Stimulated activated CD4-positive, alpha-beta T cell treated with anti-CD3 and anti-CD28 coated beads, Interleukin-1b, Interleukin-23, amount 100 ng/mL, for 4 hours (primary cell): ENCODE results near the gene SPINK14.

Experiments used
- DNase-seq, 2 donors: peaks; one replicate each; pipeline ENCODE4 v3.0.0-alpha.2; 2020; ENCODE audit warnings: low read depth in 2 of 2

Gene SPINK14

GRCh38 chr5:148201151-148201550 is 32.8 kb downstream of the SPINK14 start:
- no peak for DNase-seq

DNA sequence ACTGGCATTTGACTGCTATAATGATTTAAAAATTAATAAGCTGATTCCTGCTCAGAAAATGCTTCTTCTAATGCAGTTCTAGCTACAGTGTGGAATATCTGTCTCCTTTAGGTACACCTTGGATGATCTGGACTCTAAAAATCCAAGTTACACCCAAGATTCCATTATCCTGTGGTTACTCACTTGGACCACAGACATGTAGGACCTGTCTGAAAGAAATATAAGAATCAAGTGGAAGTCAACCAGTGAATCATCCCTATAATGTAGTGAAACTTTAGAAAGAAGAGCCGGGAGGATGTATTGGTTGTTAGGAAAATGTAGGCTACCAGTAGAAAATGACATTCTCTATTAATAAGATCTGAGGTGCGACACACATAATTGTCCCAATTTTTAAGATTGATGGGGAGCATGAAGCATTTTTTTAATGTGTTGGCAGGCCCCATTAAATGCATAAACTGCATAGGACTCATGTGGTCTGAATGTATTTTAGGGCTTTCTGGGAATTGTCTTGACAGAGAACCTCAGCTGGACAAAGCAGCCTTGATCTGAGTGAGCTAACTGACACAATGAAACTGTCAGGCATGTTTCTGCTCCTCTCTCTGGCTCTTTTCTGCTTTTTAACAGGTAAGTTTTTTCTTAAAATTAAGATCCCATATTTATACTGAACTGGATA is 34.3 kb downstream of the SPINK14 start, which contains the start of gene SPINK6:
Gene SPINK6, plus strand, starts transcription at position 512 of the 673 bp plus-strand sequence. Its CDS starts 55 bp downstream, at position 567.
- no peak for DNase-seq

DNA sequence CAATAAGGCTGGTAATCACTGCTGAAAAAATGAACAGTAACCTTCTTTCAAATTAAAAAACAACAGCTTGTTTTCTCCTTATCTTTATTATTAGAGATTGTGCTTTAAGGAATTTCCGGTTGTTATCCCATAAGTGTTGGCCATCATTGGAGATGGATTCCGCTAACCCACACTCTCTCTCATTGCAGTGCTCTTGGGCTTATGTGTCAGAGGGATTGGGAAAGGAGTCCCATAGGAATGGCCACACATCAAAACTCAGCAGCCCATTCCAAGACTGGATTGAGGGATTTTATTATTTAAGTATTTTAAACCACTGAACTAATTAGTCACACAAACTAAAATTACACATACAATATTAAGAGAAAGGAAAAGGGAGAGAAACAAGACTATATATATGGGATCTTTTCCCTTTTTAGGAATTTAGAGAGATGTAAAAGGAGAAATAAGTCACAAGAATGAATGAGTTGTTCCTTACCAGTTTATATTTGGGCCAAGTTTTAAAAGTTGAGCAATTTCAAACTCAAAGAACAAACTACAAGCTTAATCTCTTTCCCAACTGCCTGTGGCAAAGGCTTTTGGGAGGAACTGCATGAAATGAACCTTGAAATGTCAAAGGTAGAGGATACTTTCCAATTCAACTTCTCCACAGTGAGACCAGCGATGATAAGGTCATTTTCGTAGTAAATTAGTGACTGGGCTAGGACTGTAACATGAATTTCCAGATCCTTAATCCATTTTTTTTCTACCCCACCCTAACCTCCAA is 36.9 kb downstream of the SPINK14 start:
- DNase-seq = no peak

GRCh38 chr5:148205865-148206264 is 37.5 kb downstream of the SPINK14 start:
- DNase-seq = no peak

DNA sequence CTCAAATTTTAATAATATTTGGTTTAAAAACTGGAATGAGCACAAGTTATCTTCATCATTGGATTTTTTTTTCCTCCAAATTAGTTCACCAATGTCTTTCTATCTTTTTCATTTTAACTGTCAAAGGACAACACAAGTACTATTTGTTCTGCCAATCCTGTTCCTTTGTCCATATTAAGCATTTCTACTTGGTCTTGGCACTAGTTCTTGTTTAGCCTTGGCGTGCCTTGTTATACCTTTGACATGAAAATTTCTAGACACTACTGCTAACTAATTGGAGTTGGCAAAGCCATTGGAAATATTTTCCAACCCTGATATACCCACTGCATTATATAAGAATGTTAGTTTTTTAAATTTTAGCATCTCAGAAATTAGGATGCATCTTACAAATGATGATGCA is 38.3 kb downstream of the SPINK14 start:
- no peak for DNase-seq

GRCh38 chr5:148208226-148208625 is 39.9 kb downstream of the SPINK14 start:
- DNase-seq = no peak

GRCh38 chr5:148209151-148209770 is 40.9 kb downstream of the SPINK14 start:
- DNase-seq = no peak

- no peak for DNase-seq
Measured at GRCh38 chr5:148214665-148215185, 46.4 kb downstream of the SPINK14 start.

DNA sequence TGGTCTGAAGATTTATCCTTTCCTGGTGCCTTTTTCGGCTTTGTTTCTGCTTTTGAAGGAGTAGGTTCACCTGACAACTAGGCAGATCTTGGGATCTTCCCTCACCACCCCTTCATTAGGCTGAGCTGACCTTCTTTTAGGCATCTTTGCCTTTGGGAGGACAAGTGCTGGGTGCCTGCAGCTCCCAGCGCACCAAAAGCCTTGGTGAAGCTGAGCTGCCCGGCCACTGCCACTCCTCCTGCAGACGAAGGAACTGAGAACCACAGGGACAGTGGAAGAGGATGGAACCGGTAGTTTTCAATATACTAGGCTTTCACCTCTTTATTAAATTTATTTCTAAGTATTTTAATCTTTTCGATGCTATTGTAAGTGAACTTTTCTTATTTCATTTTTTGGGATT is 53.2 kb downstream of the SPINK14 start:
- no peak for DNase-seq

DNA sequence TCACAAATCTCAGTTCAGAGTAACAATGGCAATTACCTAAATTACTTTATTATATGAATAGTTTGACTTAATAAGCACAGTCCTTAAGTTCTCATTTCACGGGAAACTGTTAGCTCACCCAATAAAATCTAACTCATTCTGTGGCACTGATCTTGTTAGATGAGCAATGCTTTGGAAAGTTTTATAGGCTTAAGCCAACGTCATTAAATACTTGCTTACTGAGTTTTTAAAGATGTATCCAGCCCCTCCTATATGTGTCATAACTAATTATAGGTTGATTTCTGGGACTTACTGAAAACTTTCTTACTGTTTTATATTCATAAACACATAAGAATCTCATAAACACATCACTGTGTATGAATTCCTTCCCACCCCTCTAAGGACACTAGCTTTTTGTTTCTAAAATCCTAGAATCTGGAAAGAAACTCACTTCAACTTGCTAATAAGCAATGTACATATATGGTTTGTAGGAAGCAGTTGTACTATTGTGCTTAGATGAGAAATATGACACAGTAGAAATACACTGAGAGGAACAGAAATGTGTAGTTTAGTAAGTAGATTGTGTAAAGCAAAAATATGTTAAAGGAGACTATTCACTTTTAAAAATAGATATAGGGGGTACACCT is 55.9 kb downstream of the SPINK14 start:
- DNase-seq = no peak
